HG03442 (cell line): ENCODE measurements around the gene BANF1.
"Not testable (repeated sequence)": the region's sequence is repeated elsewhere in the genome, so short reads cannot be mapped to it uniquely, and the experiment has no call there.

ENCODE experiments used
- ATAC-seq: cut with Tn5 transposase; IDR thresholded peaks from one replicate; pipeline ENCODE4 v1.9.1; 2021; ENCODE audit warnings: mild to moderate bottlenecking, moderate library complexity; ENCODE audit not compliant: unreplicated experiment

The BANF1 gene

DNA sequence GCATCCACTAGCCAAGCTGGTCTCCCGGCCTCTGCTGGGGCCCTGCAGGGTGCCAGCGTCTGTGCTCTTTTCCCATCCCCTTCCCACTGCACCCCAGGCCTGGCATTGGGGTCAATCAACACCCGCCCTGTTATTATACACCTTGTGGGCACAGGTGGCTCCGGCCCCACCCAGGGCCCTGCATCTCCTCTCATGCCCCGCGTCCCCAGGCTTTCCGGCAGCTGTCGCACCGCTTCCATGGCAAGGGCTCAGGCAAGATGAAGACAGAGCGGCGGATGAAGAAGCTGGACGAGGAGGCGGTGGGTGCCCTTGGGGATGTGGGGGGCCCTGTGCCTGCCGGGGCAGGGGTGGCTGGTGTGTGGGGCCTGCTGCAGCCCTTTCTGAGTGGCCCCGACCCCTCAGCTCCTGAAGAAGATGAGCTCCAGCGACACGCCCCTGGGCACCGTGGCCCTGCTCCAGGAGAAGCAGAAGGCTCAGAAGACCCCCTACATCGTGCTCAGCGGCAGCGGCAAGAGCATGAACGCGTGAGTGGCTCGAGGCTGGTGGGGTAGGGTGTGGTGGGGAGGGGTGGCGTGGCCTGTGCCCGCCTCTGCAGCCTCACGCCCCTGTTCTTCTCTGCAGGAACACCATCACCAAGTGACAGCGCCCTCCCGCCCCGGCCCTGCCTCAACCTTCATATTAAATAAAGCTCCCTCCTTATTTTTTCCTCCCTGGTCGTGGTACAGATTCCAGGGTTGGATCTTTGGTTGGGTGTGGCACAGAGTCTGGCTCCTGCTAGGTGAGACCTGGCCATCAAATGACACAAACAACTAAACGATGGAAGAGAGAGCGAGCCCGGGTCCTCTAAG is 23.7 kb upstream of the BANF1 start:
- ATAC-seq, result no peak

DNA sequence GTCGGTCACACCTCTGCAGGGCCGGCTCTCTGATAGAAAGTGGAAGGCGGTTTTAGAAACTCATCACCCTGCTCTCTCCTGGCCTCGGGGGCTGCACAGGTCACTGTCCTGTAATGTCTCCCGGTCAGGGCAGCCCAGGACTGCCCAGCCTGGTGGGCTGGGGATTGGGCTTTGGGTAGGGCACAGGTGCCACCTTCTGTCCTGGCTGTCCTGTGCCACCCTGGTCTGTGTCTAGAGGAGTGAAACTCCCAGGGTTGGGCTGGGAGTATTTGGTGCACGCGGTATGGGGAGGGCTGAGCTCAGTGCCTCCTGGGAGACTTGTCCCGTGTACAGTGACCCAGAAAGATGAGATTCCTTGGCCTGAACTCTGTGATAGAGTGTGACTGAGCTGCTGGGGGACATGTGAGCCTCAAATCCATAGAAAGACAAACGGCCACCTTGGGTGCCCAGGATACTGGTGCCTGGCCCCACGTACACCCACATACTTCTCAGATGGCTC is 23.0 kb upstream of the BANF1 start:
- ATAC-seq, result no peak

DNA sequence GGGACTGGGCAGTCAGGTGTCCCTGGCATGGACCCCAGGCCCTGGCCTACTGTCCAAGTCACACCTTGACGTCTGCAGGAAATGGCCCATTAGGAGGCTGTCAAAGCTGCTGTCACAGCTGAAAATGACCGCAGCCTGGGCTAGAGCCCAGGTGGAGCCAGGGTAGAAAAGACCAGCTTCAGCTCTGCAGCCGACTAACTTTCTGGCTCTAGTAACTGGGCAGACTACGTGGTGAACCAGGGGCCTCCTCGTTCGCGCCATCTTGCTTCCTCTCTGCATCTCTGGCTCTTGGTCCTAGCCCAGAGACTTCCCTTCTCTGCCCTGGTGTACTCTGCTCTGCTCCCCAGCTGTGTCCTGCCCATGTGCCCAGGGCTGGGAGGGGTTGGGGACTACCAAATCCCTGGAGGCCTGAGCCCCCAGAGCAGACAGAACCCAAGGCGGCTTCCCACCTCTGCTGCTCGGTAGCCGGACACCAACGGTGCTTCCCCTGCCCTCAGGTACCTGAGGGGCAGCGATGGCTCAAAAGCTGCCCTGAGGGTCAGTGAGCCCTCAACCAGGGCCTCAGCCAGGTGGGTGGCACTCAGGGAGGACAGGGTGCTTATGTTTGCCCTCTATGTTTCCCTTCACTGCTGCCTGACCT is 21.1 kb upstream of the BANF1 start:
- ATAC-seq, result no peak

DNA sequence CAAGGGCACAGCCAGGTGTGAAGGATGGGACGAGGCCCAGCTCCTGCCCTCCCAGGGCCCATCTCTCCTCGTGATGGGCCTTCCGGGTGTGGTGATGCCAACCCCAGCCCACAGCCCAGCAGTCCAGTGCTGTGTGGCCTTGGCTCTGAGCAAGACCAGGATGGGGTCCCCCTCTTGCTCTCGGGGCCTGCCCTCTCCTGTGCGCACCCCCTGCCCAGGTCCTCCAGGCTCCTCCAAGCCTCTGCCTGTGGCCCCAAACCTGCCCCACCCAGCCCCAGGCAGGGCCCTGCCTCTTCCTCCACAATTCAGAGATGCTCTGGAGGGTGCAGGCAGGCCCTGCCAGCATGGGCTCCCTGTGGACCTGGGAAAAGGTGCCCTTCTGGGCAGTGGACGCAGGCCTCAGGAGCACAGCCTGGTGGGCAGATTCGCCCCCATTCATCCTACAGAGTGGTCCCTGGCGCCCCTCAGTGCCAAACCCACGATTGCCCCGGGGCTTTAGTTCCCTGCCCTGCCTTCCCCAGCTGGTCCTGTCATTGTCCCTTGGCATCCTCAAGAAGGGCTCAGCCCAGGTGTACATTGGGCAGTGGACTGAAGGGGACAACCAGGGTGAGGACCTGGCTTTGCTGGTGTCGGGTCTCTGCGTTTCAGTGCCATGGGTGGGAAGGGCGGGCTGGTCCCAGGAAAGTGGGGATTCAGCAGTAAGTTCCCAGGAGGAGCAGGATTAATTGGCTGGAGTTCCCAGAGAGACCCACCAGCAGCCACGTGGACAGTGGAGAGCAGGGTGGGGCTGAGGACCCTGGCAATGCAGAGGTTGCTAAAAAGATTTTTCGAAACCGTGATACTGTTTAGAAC is 20.1 kb upstream of the BANF1 start:
- no peak for ATAC-seq

DNA sequence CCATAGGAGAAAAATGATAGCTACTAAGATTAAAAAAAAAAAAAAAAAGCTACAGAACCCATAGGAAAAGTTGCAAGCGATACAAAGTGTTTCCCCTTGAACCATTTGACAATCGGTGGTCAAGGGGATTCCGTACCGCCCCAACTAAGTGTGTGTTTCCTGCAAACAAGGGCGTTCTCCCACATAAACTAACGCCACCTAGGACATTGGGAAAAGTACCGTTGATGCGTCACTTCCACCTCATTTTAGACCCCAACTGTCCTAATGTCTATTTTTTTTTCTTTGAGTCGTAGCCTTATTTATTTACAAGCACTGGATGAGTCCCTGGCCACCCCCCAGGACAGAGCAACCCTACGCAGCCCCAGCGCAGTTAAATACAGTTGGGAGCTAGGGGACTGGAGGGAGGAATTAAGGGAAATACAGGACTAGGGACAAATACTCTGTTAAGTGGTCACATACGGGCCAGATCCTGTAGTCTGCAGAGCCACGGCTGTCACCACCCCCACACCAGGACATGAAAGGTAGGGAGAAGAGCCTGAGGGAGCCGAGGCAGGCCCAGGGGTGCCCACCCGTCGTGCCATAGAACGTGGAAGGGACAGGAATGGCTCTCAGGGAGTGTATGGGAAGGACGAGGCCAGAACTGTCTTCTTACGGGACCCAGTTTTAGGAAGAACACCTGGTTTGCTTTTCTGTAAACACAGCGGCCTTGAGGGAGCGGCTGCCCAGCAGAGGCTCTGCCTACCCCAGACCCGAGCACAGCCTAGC is 19.3 kb upstream of the BANF1 start:
- ATAC-seq, result no peak

DNA sequence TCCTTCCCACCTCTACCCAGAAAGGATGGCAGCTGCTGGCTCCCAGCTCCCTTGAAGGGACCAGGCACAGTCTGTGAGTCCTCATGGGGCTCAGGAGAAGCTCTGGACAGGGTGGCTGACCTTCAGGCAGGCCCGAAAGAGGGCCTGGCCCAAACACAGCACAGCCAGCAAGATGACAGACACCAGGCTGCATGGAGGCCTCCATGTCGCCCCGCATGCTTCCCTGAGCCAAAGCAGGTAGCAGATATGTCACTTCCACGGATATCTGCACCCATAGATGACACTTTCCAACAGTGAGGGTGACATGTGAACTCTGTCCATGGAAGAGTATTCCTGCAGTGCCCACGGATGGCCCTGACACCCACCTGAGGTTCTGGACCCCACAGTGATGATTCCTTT is 18.7 kb upstream of the BANF1 start:
- ATAC-seq, result no peak

DNA sequence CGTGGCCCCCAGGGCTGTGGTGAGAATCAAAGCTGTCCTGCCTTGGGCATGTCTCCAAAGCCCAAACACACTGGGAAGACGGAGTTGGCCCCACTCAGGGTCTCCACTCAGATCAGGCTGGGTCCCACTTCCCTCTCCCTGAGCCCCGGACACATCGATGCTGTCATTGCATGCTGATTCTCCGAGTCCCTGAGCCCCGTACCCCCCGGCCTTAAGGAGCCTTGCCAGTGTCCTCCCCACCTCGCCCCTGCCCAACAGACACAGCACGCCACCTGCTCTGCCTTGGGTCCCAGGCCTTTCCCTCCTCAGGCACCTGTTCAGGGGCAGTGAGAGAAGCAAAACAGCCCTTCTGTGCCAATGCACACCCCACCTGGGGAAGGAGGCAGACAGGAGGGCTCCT is 15.0 kb upstream of the BANF1 start:
- ATAC-seq, result no peak

DNA sequence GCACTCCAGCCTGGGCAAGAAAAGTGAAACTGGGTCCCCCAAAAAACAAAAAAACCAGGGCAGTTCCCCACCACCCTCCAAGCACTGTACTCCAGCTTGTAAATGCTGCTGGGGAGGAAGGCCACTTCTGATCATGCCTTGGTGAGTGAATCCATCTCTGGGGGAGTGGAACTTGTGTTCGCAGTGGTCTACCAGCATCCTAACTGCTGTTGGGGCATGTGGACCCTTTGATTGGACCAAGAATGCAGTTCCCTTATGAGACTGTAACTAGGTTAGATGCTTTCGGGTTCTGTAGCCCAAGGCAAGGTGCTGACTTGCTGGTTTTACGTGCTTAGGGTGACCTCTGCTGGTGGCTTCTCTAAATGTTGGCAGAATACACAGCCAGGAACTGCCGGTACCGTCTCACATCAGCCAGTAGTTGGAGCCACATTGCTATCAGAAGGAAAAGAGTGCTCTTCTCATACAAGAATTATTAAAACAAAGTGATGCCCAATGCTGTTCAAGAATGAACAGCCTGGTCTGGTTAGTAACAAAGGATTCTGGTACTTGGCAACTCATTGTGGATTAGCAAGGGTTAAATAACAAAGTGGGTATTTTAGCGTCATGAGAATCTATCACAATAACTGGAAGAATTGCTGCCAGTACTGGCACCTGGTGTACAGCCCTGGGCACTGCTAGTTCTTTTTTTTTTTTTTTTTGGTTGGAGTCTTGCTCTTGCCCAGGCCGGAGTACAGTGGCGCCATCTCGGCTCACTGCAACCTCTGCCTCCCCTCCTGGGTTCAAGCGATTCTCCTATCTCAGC is 13.3 kb upstream of the BANF1 start:
- peak; percentile 86 for ATAC-seq

DNA sequence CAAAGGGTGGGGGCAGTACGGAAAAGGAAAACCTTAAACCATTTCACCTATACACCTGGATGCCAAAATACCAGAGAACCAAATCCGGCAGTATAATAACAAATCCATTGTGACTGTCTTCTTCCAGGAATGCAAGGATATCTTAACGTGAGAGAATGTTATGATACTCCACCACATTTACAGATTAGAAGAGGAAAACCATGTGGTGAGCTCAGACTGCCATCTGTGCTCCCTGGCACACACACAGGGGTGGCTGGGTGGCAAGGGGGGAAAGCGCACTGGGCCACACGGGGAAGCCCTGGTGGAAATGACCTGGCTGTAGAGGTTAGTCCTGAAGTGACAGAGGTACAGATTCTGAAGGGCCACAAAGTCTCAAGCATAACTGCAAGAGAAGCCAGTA is 10.2 kb upstream of the BANF1 start:
- no peak for ATAC-seq

DNA sequence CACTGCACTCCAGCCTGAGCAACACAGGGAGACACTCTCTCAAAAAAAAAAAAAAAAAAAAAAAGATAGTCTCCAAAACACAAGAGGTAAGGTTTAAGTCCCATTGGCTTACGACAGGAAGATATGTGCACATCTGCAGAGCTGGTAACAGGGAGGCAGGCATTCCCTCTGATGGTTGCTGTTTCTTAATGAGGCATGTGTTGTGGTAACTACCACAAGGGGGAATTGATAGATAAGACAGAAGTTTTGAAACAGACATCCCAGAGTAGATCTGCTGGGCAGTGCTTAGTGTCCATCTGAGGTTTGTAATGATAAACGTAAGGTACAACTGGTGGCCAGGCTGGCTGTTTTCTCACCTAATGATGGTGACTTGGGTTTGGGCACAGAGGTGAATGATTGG is 5.0 kb upstream of the BANF1 start:
- no peak for ATAC-seq

DNA sequence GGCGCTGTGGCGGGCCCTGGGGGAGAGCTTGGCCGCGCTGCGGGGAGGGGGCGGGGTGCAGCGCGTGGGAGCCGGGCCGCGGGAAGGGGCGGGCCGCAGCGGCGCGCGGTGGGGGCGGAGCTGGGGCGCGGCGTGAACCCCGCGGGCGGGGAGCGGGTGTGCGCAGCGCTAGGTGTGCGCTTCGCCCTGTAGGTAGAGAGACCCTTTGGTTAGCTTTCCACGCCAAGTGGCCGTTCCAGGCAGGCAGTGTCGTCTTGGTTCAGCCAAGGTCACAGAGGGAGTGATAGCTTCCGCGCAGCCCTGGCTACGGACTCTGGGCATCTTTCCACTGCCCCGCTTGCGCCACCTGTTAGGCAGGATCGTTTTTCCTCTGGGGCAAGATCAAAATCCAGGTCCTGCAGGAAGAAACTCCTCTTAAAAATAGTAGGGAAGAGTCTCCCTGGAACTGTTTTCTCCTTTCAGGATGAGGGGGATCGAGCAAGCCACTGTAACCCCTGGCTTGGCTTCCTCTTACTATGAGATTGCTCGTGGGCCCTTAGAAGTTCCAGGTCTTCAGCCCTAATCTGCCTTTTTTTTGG is 434 bp downstream of the BANF1 start:
- peak; percentile 39 for ATAC-seq

DNA sequence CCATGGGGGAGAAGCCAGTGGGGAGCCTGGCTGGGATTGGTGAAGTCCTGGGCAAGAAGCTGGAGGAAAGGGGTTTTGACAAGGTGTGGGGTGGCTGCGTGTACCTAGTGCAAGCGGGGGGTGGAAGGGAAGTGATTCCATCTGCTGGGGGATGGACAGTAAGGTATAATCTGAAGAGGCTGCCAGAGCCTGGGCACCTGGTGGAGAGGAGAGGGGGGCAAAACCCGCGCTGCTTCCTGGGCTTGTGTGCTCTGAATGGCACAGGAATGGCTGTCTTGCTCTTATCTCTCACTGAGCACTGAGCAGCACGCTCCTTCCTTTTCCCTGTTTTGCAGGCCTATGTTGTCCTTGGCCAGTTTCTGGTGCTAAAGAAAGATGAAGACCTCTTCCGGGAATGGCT is 988 bp downstream of the BANF1 start:
- no peak for ATAC-seq

DNA sequence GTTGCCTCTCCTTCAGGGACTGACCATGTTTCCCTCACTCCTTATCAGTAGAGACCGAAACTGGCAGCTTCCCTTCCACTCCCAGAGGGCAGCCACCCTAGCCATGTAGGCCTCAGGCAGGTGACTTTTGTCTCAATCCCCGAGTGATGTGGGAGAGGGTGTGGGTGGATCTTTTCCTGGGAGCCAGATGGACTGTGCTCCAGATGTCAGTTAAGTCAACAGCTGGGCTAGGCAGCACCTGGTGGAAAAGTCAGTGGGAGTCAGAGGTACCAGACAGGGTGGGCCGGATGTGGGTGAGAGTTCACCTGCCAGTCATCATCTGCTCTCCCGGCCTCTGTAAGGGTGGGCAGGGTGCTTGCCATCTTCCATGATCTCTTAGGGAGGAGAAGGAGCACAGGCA is 1.9 kb downstream of the BANF1 start:
- ATAC-seq, result no peak

DNA sequence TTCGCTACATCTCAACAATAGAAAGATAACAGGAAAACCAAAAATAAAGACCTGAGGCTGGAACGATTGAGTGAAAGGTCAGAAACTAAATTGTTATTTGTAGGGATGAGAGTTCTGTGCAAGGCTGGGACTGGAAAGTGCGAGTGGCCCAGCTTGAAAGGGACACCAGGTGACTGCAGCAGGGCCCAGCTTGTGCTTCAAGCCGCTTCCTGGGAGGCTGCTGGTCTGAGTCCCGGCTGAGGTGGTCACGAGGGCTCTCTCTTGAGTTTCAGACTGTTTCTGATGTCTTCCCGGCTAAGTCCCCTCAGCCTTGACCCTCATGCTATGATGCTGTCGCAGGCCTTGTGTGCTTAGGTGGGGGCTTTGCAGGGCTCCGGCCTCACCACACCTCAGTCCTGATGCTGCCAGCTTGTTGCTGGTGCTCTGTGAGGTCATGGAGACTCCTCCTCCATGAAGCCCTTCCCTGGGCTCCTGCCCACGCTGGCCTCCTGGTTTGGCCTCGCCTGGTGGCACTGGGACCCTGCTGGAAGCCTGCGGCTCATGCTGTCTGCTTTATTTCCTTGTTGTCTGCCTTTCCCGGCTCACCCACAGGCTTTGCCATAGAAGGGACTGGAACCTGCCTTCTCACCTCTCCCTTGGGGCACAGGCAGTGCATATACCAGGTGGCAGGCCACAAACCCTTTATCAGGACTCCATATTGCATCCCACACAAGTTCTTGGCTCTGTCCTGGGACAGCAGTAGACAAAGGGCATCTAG is 4.0 kb downstream of the BANF1 start:
- ATAC-seq, result no peak

DNA sequence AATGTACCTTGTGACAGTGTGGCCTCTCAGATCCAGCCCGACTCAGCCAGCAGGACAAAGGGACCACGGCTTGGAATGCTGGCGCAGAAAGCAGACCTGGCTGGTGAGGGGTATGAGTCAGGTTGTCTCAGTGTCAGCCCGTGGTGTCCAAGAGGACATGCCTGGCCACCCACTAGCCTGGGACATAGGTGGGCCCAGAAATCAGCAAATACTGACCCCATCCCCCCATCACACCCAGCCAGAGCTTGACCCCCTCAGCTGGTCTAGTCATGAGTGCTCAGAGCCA is 4.5 kb downstream of the BANF1 start:
- no peak for ATAC-seq

DNA sequence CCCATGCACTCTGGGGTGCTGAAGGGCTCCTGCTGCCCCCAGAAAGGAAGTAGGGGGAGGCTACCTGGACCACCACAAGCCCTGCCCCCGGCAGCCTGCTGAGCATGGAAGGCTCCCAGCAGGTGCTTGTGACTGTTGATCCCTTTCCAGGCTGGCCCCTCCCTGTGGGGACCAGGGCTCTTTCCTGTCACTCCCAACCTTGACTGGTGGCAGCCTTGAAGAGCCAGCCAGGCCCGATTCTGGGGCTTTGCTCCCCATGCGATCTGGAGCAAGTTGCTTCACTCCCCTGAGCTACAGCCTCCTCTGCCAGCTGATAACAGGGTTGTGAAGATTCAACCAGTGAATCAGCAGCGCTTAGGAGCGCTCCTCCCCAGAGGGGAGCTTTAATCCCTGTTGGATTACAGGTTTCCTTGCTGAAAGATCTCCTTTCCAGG is 4.9 kb downstream of the BANF1 start:
- ATAC-seq, result no peak

DNA sequence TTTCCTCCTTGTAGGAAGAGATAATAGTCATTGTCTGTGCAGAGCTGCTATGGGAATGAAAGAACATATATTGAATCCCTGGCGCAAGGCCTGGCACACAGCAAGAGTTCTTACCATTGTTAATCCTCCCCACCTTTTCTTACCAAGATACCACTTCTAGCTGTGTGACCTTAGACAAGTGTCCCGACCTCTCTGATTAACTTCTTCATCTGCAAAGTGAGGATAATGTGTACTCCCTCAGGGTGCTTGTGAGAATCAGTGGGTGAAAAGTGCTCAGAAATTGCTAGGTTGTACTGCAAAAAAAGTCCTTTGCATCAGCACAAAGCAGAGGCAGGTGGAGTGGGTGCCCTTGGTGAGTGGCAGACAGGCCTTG is 5.8 kb downstream of the BANF1 start:
- ATAC-seq, result no peak

DNA sequence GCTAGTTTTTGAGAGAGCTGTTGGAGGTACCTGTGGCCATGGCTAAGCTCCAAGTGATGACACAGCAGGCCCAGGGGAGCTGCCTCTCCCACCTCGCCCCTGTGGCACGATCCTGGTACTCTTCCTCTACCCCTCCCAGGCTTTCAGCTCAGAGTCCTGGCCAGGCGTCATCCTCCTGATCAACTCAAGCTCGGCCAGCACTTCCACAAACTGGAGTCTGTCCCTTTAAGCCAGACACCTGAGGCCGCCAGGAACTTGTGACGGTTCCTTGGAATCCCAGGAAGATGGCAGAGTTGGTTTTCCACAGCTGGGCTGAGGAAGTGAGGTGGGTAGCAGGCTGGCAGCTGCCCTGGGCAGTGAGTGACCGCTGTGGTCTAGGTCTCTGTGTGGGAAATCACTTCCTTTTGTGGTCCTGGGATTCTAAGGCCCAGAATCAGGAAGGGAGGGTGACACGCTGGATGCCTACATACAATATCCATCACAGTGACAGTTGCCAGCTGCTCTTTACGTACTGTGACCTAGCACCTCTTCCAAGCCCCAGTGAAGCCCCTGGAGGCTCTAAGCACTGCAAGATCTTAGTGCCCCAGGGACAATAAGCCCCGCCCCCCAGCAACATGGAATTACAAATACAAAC is 6.3 kb downstream of the BANF1 start:
- no peak for ATAC-seq

DNA sequence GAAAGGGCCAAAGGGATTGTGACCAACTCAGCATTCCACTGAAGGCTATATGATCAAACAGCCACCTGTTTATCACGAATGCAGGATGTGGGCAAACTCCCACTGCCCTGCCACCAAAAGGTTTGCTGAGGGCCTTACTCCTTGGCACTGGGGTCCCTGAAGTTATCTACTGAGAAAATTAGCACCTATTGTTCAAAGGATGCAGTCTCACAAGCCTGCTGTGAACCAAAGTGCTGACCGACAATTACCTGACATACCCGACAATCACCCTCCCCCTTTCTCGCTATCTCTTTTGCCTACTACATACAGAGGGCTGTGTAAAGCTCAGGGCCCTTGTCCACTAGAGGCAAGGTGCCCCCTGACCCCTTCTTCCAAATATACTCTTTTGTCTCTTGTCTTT is 7.7 kb downstream of the BANF1 start:
- ATAC-seq, result not testable (repeated sequence)
